PC-9 (cell line): ENCODE measurements around the gene EXOSC6. TPM values are rescaled to one million over a fixed set of nuclear protein-coding genes. Genes with fewer than 3 reads are reported as not detected.

ENCODE experiments used
- BruUV-seq: library from RNA; stranded (reverse); fragments of 400-500 nt; replicated peaks from 2 replicates; lab custom pipeline; 2021; lab: Mats Ljungman, UMichigan
- CTCF ChIA-PET: fragments of 300-600 bp; sonication (Branson Sonifier 250); formaldehyde crosslinking; loops from one replicate; lab custom pipeline; 2022; ENCODE audit warnings: antibody characterized with exemption; lab: Charles Lee
- POLR2A ChIA-PET: fragments of 300-600 bp; sonication (Branson Sonifier 250); formaldehyde crosslinking; loops from one replicate; lab custom pipeline; 2022; ENCODE audit warnings: antibody characterized with exemption; ENCODE audit not compliant: unreplicated experiment; lab: Charles Lee
- DNase-seq, 2 experiments: peaks; one replicate each; pipeline versions ENCODE4 v3.0.0 to v3.0.0-alpha.2; 2015 to 2022; ENCODE audit warnings: mixed read lengths in 1 of 2
- H2AFZ ChIP-seq: fragments of 200-600 bp; sonication (generic); 2 replicates; pipeline ENCODE4 v1.8.1; 2017; ENCODE audit warnings: antibody characterized with exemption
- H3F3A ChIP-seq: fragments of 200-600 bp; sonication (generic); 2 replicates; pipeline ENCODE4 v1.8.1; 2017; ENCODE audit warnings: antibody characterized with exemption, mild to moderate bottlenecking, low read depth; ENCODE audit not compliant: insufficient read depth
- H3K27ac ChIP-seq: fragments of 200-600 bp; sonication (generic); 2 replicates; pipeline ENCODE4 v1.6.1; 2016; ENCODE audit warnings: mixed run types
- H3K27me3 ChIP-seq: fragments of 200-600 bp; sonication (generic); 2 replicates; pipeline ENCODE4 v1.6.1; 2016; ENCODE audit warnings: low read depth, mixed run types; ENCODE audit not compliant: insufficient read depth
- H3K36me3 ChIP-seq: fragments of 200-600 bp; sonication (generic); 2 replicates; pipeline ENCODE4 v1.6.1; 2016; ENCODE audit warnings: low read depth, mixed run types
- H3K4me1 ChIP-seq: fragments of 200-600 bp; sonication (generic); replicated peaks from 2 replicates; pipeline ENCODE4 v1.6.1; 2016; ENCODE audit warnings: mixed run types; ENCODE audit not compliant: insufficient read depth
- H3K4me2 ChIP-seq: fragments of 200-600 bp; sonication (generic); 2 replicates; pipeline ENCODE4 v1.6.1; 2017; ENCODE audit warnings: mixed run types
- H3K4me3 ChIP-seq: fragments of 200-600 bp; sonication (generic); 2 replicates; pipeline ENCODE4 v1.6.1; 2016; ENCODE audit warnings: mixed run types
- H3K79me2 ChIP-seq: fragments of 200-600 bp; sonication (generic); 2 replicates; pipeline ENCODE4 v1.6.1; 2017; ENCODE audit warnings: low read depth, mixed run types
- H3K9me2 ChIP-seq: fragments of 200-600 bp; sonication (generic); 2 replicates; pipeline ENCODE4 v1.8.1; 2017; ENCODE audit warnings: mild to moderate bottlenecking; ENCODE audit not compliant: insufficient read depth
- H3K9me3 ChIP-seq: fragments of 200-600 bp; sonication (generic); 2 replicates; pipeline ENCODE4 v1.8.1; 2016; ENCODE audit warnings: low read depth; ENCODE audit not compliant: insufficient read depth
- H4K20me1 ChIP-seq: fragments of 200-600 bp; sonication (generic); 2 replicates; pipeline ENCODE4 v1.8.1; 2017; ENCODE audit not compliant: insufficient read depth
- CTCF ChIP-seq: fragments of 200-600 bp; sonication (generic); conservative IDR thresholded peaks from 2 replicates; pipeline ENCODE4 v1.6.1; 2017; ENCODE audit warnings: mixed run types, antibody characterized with exemption, mild to moderate bottlenecking, moderate library complexity
- EZH2 ChIP-seq: fragments of 200-600 bp; sonication (generic); IDR thresholded peaks from 2 replicates; pipeline ENCODE4 v1.8.0; 2017; ENCODE audit warnings: antibody characterized with exemption, low read depth
- intact Hi-C: fragments of 100-400 bp; cut with micrococcal nuclease; formaldehyde crosslinking; loops from one replicate; pipeline ENCODE4 v1.10.0; 2022; ENCODE audit not compliant: unreplicated experiment
- total RNA-seq: library from RNA; stranded (reverse); gene quantifications from 2 replicates; pipeline ENCODE4 v1.2.3, GENCODE V29; 2021

Gene EXOSC6
- total RNA-seq, 1 experiment from 2014 or later: 16.5 TPM

- POLR2A ChIA-PET: no interaction called here
- Histone ChIP-seq H2AFZ (no peak overlapping the region), H3K9me2 (no peaks in the 10 kb centered on the region), H3K27ac (no peak overlapping the region), H4K20me1 (peaks cover 84% of the 10 kb centered on the region), H3K4me2 (no peak overlapping the region), H3K79me2 (peaks cover 28% of the 10 kb centered on the region; the same call in 1 of the 2 replicates), H3K9me3 (no peaks in the 10 kb centered on the region), H3K27me3 (no peaks in the 10 kb centered on the region), H3K4me1 (no peaks in the 10 kb centered on the region), H3K4me3 (no peak overlapping the region), H3K36me3 (peaks cover 62% of the 10 kb centered on the region), H3F3A (peaks cover 20% of the 10 kb centered on the region)
- TF ChIP-seq EZH2 (no peak), CTCF (no peak)
- intact Hi-C loops: no loop called here
- BruUV-seq: no TSS peak
- DNase-seq: no peak
- CTCF ChIA-PET: no interaction called here
Observed at GRCh38 chr16:70276392-70276791, 24.7 kb upstream of the EXOSC6 start.

- TF ChIP-seq CTCF: no peak
- TF ChIP-seq EZH2: no peak
- Histone ChIP-seq H3K4me2 (no peak overlapping the region), H4K20me1 (peaks cover 67% of the 10 kb centered on the region), H3K27me3 (no peaks in the 10 kb centered on the region), H3K4me1 (no peaks in the 10 kb centered on the region), H3F3A (peaks cover 25% of the 10 kb centered on the region), H3K36me3 (peaks cover 63% of the 10 kb centered on the region), H3K9me2 (no peaks in the 10 kb centered on the region), H3K4me3 (no peak overlapping the region), H3K9me3 (no peaks in the 10 kb centered on the region), H3K79me2 (peaks cover 5% of the 10 kb centered on the region; the same call in 1 of the 2 replicates), H2AFZ (no peak overlapping the region), H3K27ac (no peak overlapping the region)
- ChIA-PET POLR2A (no interaction called here), CTCF (no interaction called here)
- no TSS peak for BruUV-seq
- DNase-seq: no peak
- intact Hi-C loops: no loop called here
Observed at GRCh38 chr16:70271696-70272095, 20.0 kb upstream of the EXOSC6 start.

- Histone ChIP-seq H2AFZ (no peak overlapping the region), H3K4me1 (no peaks in the 10 kb centered on the region), H3K27me3 (no peaks in the 10 kb centered on the region), H3K4me2 (no peak overlapping the region), H3F3A (peaks cover 24% of the 10 kb centered on the region), H3K4me3 (no peak overlapping the region), H4K20me1 (peaks cover 62% of the 10 kb centered on the region), H3K9me2 (no peaks in the 10 kb centered on the region), H3K9me3 (no peaks in the 10 kb centered on the region), H3K36me3 (peaks cover 65% of the 10 kb centered on the region), H3K79me2 (peaks cover 5% of the 10 kb centered on the region; the same call in 1 of the 2 replicates), H3K27ac (no peak overlapping the region)
- intact Hi-C loops: no loop called here
- CTCF ChIA-PET: interaction anchor here (0.6 kb wide), 1 partner anchor 46 kb away, joined by 5 read pairs; no protein-coding TSS in a partner anchor
- no peak for TF ChIP-seq CTCF
- no peak for DNase-seq
- BruUV-seq: no TSS peak
- POLR2A ChIA-PET: no interaction called here
Observed at GRCh38 chr16:70270176-70270575, 18.4 kb upstream of the EXOSC6 start.
